SU-DHL-6 (cell line): ENCODE measurements around the gene IFFO2.

Experiments
- H2AFZ ChIP-seq: fragments of 200-600 bp; sonication (generic); 2 replicates; pipeline ENCODE4 v1.6.1; 2014; ENCODE audit warnings: low read depth, mild to moderate bottlenecking, moderate library complexity, mixed read lengths, antibody characterized with exemption, low read length; ENCODE audit not compliant: severe bottlenecking
- H3F3A ChIP-seq: fragments of 200-600 bp; shearing (Covaris generic); 2 replicates; pipeline ENCODE4 v1.6.0; 2016; ENCODE audit warnings: antibody characterized with exemption, mild to moderate bottlenecking; ENCODE audit not compliant: insufficient read depth
- H3K27ac ChIP-seq: fragments of 200-600 bp; sonication (generic); 2 replicates; pipeline ENCODE4 v1.5.1; 2016; ENCODE audit warnings: low read depth, mild to moderate bottlenecking, low read length, moderate library complexity, mixed read lengths
- H3K27me3 ChIP-seq: fragments of 200-600 bp; sonication (generic), shearing (Covaris generic); 2 replicates; pipeline ENCODE4 v1.6.0; 2014; ENCODE audit warnings: mild to moderate bottlenecking, low read length
- H3K36me3 ChIP-seq: fragments of 200-600 bp; sonication (generic); 2 replicates; pipeline ENCODE4 v1.6.1; 2014; ENCODE audit warnings: mild to moderate bottlenecking, low read length, mixed read lengths
- H3K4me2 ChIP-seq: fragments of 300-600, 200-600 bp; shearing (Covaris generic), sonication (generic); 2 replicates; pipeline ENCODE4 v1.6.0; 2014; ENCODE audit warnings: low read length, low read depth, mild to moderate bottlenecking; ENCODE audit not compliant: poor library complexity, severe bottlenecking
- H3K4me3 ChIP-seq: fragments of 200-600 bp; sonication (generic); 2 replicates; pipeline ENCODE4 v1.5.1; 2014; ENCODE audit warnings: antibody characterized with exemption, low read length, mild to moderate bottlenecking, mixed read lengths; ENCODE audit not compliant: insufficient read depth, poor library complexity, severe bottlenecking
- H3K79me2 ChIP-seq: fragments of 200-600 bp; sonication (generic); 2 replicates; pipeline ENCODE4 v1.6.1; 2014; ENCODE audit warnings: mild to moderate bottlenecking, low read length, moderate library complexity; ENCODE audit not compliant: insufficient read depth
- H3K9ac ChIP-seq: fragments of 200-600 bp; sonication (generic); 2 replicates; pipeline ENCODE4 v1.7.0; 2014; ENCODE audit warnings: mild to moderate bottlenecking, low read length
- H3K9me2 ChIP-seq: fragments of 200-600 bp; sonication (generic); replicated peaks from 2 replicates; pipeline ENCODE4 v1.6.1; 2014; ENCODE audit warnings: low read length; ENCODE audit not compliant: insufficient read depth
- H3K9me3 ChIP-seq: fragments of 200-600 bp; sonication (generic); 2 replicates; pipeline ENCODE4 v1.6.1; 2014; ENCODE audit warnings: low read length, mixed read lengths; ENCODE audit not compliant: insufficient read depth
- H4K20me1 ChIP-seq: fragments of 200-600 bp; sonication (generic); 2 replicates; pipeline ENCODE4 v1.6.1; 2014; ENCODE audit warnings: low read depth, mild to moderate bottlenecking, antibody characterized with exemption, low read length, moderate library complexity, mixed read lengths
- EZH2phosphoT487 ChIP-seq: fragments of 200-600 bp; sonication (generic), shearing (Covaris generic); conservative IDR thresholded peaks from 2 replicates; pipeline ENCODE4 v1.6.1; 2018; ENCODE audit warnings: mild to moderate bottlenecking, antibody characterized with exemption, low read length, moderate library complexity, mixed read lengths
- TF ChIP-seq, protein P1 (sequence below): fragments of 200-600 bp; sonication (generic); IDR thresholded peaks from one replicate; pipeline ENCODE4 v1.5.1; 2017; ENCODE audit warnings: antibody characterized with exemption, mild to moderate bottlenecking, low read length, moderate library complexity; ENCODE audit not compliant: insufficient read depth, poor library complexity, severe bottlenecking

The IFFO2 gene

DNA sequence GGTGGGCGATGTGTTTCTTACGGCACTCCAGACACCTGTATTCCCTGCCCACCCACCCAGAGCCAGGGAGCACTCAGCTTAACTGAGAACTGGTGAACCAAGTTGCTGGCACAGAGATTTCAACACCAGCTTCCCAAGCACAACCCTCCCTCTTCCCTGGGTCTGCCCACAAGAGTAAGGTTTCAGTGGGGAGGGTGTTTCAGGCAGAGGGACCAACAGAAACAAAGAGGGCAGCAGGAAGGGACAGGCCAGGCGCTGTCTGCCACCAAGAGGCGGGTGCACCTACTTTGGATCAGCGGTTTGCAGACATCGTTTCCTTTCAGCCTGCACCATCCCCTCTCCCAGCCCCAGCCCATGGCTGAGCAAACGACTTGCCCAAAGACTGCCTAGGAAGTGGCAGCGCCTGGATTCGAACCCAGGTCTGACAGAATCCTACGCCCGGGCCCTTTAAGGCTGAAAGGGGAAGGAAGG lies 32.2 kb downstream of the IFFO2 start:
- H2AFZ ChIP-seq, result no peak overlapping the region
- no peaks in the 10 kb centered on the region for H3K36me3 ChIP-seq
- H3K9ac ChIP-seq, result no peak overlapping the region
- no peaks in the 10 kb centered on the region for H4K20me1 ChIP-seq
- no peaks in the 10 kb centered on the region for H3K9me3 ChIP-seq
- H3F3A ChIP-seq, result peaks cover 9% of the 10 kb centered on the region; the same call in 1 of the 2 replicates
- H3K4me2 ChIP-seq, result no peak overlapping the region
- no peaks in the 10 kb centered on the region for H3K79me2 ChIP-seq
- H3K27ac ChIP-seq, result no peak overlapping the region
- TF ChIP-seq EZH2phosphoT487, result no peak
- TF ChIP-seq, protein P1, sequence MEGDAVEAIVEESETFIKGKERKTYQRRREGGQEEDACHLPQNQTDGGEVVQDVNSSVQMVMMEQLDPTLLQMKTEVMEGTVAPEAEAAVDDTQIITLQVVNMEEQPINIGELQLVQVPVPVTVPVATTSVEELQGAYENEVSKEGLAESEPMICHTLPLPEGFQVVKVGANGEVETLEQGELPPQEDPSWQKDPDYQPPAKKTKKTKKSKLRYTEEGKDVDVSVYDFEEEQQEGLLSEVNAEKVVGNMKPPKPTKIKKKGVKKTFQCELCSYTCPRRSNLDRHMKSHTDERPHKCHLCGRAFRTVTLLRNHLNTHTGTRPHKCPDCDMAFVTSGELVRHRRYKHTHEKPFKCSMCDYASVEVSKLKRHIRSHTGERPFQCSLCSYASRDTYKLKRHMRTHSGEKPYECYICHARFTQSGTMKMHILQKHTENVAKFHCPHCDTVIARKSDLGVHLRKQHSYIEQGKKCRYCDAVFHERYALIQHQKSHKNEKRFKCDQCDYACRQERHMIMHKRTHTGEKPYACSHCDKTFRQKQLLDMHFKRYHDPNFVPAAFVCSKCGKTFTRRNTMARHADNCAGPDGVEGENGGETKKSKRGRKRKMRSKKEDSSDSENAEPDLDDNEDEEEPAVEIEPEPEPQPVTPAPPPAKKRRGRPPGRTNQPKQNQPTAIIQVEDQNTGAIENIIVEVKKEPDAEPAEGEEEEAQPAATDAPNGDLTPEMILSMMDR, result no peak
- H3K4me3 ChIP-seq, result no peak overlapping the region
- no peaks in the 10 kb centered on the region for H3K27me3 ChIP-seq
- H3K9me2 ChIP-seq, result no peaks in the 10 kb centered on the region

DNA sequence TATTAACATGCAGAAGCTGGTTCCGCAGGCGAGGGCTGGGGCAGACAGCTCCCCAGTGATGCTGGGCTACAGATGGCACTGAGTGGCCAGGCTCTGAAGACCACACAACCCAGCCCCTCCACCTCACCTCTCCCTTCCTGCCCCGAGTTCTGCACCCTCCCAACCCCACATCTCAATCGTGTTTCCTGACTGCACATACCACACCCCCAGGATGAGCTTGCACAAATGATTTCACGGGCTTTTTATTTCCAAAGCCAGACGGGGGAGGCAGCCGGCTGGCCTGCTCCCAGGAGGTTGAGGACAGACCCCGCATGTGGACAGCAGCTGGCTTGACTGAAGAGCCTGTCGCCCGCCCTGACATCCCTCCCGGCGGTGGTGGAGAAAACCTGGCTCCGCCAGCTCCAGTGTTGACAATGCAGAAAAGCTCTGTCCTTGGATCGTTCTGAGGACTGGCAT lies 32.7 kb downstream of the IFFO2 start:
- Histone ChIP-seq H3K27ac (no peak overlapping the region), H4K20me1 (no peaks in the 10 kb centered on the region), H3K4me2 (no peak overlapping the region), H3K36me3 (no peaks in the 10 kb centered on the region), H3F3A (peaks cover 9% of the 10 kb centered on the region; the same call in 1 of the 2 replicates), H3K9me2 (no peaks in the 10 kb centered on the region), H3K27me3 (no peaks in the 10 kb centered on the region), H3K9ac (no peak overlapping the region), H2AFZ (no peak overlapping the region), H3K9me3 (no peaks in the 10 kb centered on the region), H3K79me2 (no peaks in the 10 kb centered on the region), H3K4me3 (no peak overlapping the region)
- TF ChIP-seq, protein P1, result no peak
- no peak for TF ChIP-seq EZH2phosphoT487

DNA sequence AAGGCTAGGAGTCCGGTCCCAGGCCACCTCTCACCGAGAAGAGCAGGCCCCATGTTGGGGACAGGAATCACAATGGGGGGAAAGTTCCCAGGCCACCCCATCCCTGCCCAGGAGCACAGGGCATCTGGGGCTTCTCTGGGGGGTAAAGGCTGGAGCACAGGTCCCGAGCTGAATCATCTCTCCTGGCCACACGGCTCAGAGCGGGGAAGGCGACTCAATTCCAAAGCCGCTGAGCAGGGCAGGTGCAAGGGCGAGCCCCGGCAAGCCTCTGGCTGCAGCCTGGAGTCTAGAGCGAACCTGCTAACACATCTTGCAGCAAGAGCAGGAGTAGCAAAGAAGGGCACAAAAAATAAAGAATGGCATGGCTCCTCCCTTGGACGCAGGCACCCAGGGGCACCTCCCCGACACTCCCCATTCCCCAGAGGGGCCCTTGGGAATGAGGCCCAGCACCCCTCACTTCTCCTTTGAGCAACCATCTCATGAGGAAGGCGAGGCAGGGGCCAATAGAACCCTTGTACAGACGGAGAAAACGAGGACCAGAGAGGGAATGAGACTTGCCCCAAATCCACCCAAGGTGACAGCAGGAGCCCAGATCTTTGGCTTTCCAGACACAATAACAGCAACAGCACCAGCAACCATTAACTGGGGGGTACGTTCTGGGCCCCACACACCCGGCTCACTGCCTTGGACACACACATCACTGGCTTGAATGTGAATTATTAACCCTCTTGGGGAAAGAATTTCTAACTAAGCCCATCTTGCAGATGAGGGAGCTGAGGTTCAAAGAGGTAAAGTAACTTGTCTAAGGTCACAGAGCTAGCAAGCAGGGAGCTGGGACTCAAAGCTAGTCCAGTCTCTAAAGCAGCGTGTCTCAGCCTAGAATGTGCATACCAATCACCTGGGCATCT lies 33.4 kb downstream of the IFFO2 start:
- Histone ChIP-seq H3K9me3 (no peaks in the 10 kb centered on the region), H3K9me2 (no peaks in the 10 kb centered on the region), H3K27me3 (no peaks in the 10 kb centered on the region), H2AFZ (no peak overlapping the region), H3K9ac (no peak overlapping the region), H3F3A (peaks cover 9% of the 10 kb centered on the region; the same call in 1 of the 2 replicates), H3K4me2 (no peak overlapping the region), H4K20me1 (no peaks in the 10 kb centered on the region), H3K36me3 (no peaks in the 10 kb centered on the region), H3K4me3 (no peak overlapping the region), H3K27ac (no peak overlapping the region), H3K79me2 (no peaks in the 10 kb centered on the region)
- TF ChIP-seq EZH2phosphoT487, result no peak
- TF ChIP-seq, protein P1, result no peak
